ENCODE measurements around the gene ANKRD17. TPM values are rescaled to one million over a fixed set of nuclear protein-coding genes. Genes with fewer than 3 reads are reported as not detected.

The ANKRD17 gene
- total and polyA plus RNA-seq, 2 donors (not counting 3 experiments of a cell fraction or from before 2014, with no cell fraction given): 33.3 to 64.4 TPM

GRCh38 chr4:73272816-73273215 lies 14.2 kb upstream of the ANKRD17 start:
- H3K4me1 ChIP-seq (ENCODE audit: control insufficient read depth, extremely low read depth, insufficient read depth, low read length): no peaks in the 10 kb centered on the region
- POLR2A ChIA-PET: no interaction called here
- no peak overlapping the region for H3K27ac ChIP-seq (ENCODE audit: insufficient read depth, low read depth, low read length)
- no peaks in the 10 kb centered on the region for H3K9me1 ChIP-seq (replicated peaks; ENCODE audit: control insufficient read depth, extremely low read depth, insufficient read depth, low read length)
- BruUV-seq (replicated peaks): no TSS peak
- no peaks in the 10 kb centered on the region for H3K36me3 ChIP-seq (ENCODE audit: control insufficient read depth in 2 of 2, extremely low read depth in 1 of 2, insufficient read depth in 2 of 2, low read length in 2 of 2)
- no peak overlapping the region for H3K4me3 ChIP-seq (replicated peaks in 1 of 3; ENCODE audit: insufficient read depth in 1 of 3, low read depth in 1 of 3, low read length in 3 of 3)
- H3K4me2 ChIP-seq (ENCODE audit: insufficient read depth, low read length): no peak overlapping the region
- no peak overlapping the region for H3K9ac ChIP-seq (replicated peaks; ENCODE audit: extremely low read depth, insufficient read depth, low read length)
- DNase-seq (ENCODE audit: low read depth, low spot score) (no peak), FAIRE-seq (no peak)
- TF ChIP-seq MYC (IDR thresholded peaks at IDR 0.05; ENCODE audit: low read depth, low read length): no peak
- no peaks in the 10 kb centered on the region for H3K79me2 ChIP-seq (ENCODE audit: control insufficient read depth, insufficient read depth, low read length)
- H3K27me3 ChIP-seq (ENCODE audit: control insufficient read depth in 2 of 2, insufficient read depth in 2 of 2, low read length in 2 of 2): no peaks in the 10 kb centered on the region
- no peak overlapping the region for H2AFZ ChIP-seq (ENCODE audit: low read depth, low read length)
- CTCF ChIA-PET: no interaction called here
- dilution Hi-C loops (cut with MboI; ENCODE audit: extremely low pct_ligation_motif_present, low sequenced_read_pairs): no loop called here
- intact Hi-C loops (cut with micrococcal nuclease): no loop called here
- no peaks in the 10 kb centered on the region for H3K9me3 ChIP-seq (replicated peaks; ENCODE audit: control insufficient read depth, insufficient read depth, low read length)
- no peaks in the 10 kb centered on the region for H4K20me1 ChIP-seq (replicated peaks; ENCODE audit: control insufficient read depth, extremely low read depth, insufficient read depth, low read length)

GRCh38 chr4:73267050-73267449 lies 8.5 kb upstream of the ANKRD17 start:
- TF ChIP-seq JUN (IDR thresholded peaks at IDR 0.05; ENCODE audit: borderline replicate concordance, insufficient read depth, insufficient read length, low read depth) (no peak), MYC (IDR thresholded peaks at IDR 0.05; ENCODE audit: low read depth, low read length) (no peak), EZH2 (IDR thresholded peaks at IDR 0.05; ENCODE audit: borderline replicate concordance, low read depth, low read length, severe bottlenecking) (no peak), CTCF (IDR thresholded peaks at IDR 0.05; ENCODE audit: extremely low read depth in 1 of 2, insufficient read depth in 1 of 2, low read depth in 1 of 2, low read length in 2 of 2) (no peak)
- BruUV-seq (replicated peaks): no TSS peak
- no peaks in the 10 kb centered on the region for H4K20me1 ChIP-seq (replicated peaks; ENCODE audit: control insufficient read depth, extremely low read depth, insufficient read depth, low read length)
- FAIRE-seq (peak; percentile 15), DNase-seq (ENCODE audit: low read depth, low spot score) (no peak)
- no peaks in the 10 kb centered on the region for H3K79me2 ChIP-seq (ENCODE audit: control insufficient read depth, insufficient read depth, low read length)
- POLR2A ChIA-PET: no interaction called here
- no peaks in the 10 kb centered on the region for H3K4me1 ChIP-seq (ENCODE audit: control insufficient read depth, extremely low read depth, insufficient read depth, low read length)
- H2AFZ ChIP-seq (ENCODE audit: low read depth, low read length): no peak overlapping the region
- no peaks in the 10 kb centered on the region for H3K36me3 ChIP-seq (ENCODE audit: control insufficient read depth in 2 of 2, extremely low read depth in 1 of 2, insufficient read depth in 2 of 2, low read length in 2 of 2)
- no peaks in the 10 kb centered on the region for H3K27me3 ChIP-seq (ENCODE audit: control insufficient read depth in 2 of 2, insufficient read depth in 2 of 2, low read length in 2 of 2)
- CTCF ChIA-PET: no interaction called here
- no peak overlapping the region for H3K4me2 ChIP-seq (ENCODE audit: insufficient read depth, low read length)
- H3K27ac ChIP-seq (ENCODE audit: insufficient read depth, low read depth, low read length): no peak overlapping the region
- intact Hi-C loops (cut with micrococcal nuclease): no loop called here
- dilution Hi-C loops (cut with MboI; ENCODE audit: extremely low pct_ligation_motif_present, low sequenced_read_pairs): no loop called here
- no peaks in the 10 kb centered on the region for H3K9me1 ChIP-seq (replicated peaks; ENCODE audit: control insufficient read depth, extremely low read depth, insufficient read depth, low read length)
- H3K9me3 ChIP-seq (replicated peaks; ENCODE audit: control insufficient read depth, insufficient read depth, low read length): no peaks in the 10 kb centered on the region
- no peak overlapping the region for H3K4me3 ChIP-seq (replicated peaks in 1 of 3; ENCODE audit: insufficient read depth in 1 of 3, low read depth in 1 of 3, low read length in 3 of 3)
- no peak overlapping the region for H3K9ac ChIP-seq (replicated peaks; ENCODE audit: extremely low read depth, insufficient read depth, low read length)
